IMR-90 (cell line): ENCODE results near the gene ZNF76. TPM values are rescaled to one million over a fixed set of nuclear protein-coding genes. Genes with fewer than 3 reads are reported as not detected.

ENCODE experiments used
- ATAC-seq: fragments of 200-7000 bp; cut with Tn5 transposase; 2 replicates; pipeline ENCODE4 v1.9.1; 2020; ENCODE audit warnings: low read depth, mild to moderate bottlenecking, moderate library complexity
- BruUV-seq: library from RNA; stranded (reverse); fragments of 400-500 nt; replicated peaks from 2 replicates; lab custom pipeline; 2021; lab: Mats Ljungman, UMichigan
- CTCF ChIA-PET: fragments of 300-600 bp; formaldehyde crosslinking; extraction: SDS; loops from one replicate; lab custom pipeline; 2021; ENCODE audit warnings: antibody characterized with exemption; lab: Yijun Ruan, JAX
- POLR2A ChIA-PET: fragments of 300-600 bp; sonication (Branson Sonifier 250); formaldehyde crosslinking; loops from one replicate; lab custom pipeline; 2022; ENCODE audit warnings: antibody characterized with exemption; ENCODE audit not compliant: unreplicated experiment; lab: Charles Lee
- DNase-seq: peaks from one replicate; pipeline ENCODE4 v3.0.0; 2013
- H2AFZ ChIP-seq: replicated peaks from 2 replicates; pipeline ENCODE3; 2013; ENCODE audit warnings: low read length, mild to moderate bottlenecking; ENCODE audit not compliant: poor library complexity
- H2AK5ac ChIP-seq: 2 replicates; pipeline ENCODE4 v1.6.1; 2013; ENCODE audit warnings: low read depth, low read length, inconsistent platforms
- H2AK9ac ChIP-seq: replicated peaks from 2 replicates; pipeline ENCODE3; 2013; ENCODE audit warnings: mild to moderate bottlenecking, low read depth, low read length, moderate library complexity; ENCODE audit not compliant: poor library complexity
- H2BK120ac ChIP-seq: 2 replicates; pipeline ENCODE4 v1.6.1; 2013; ENCODE audit warnings: low read depth, low read length, inconsistent platforms
- H2BK15ac ChIP-seq: 3 replicates; pipeline ENCODE4 v1.6.1; 2013; ENCODE audit warnings: low read depth, low read length, inconsistent platforms
- H2BK20ac ChIP-seq: 2 replicates; pipeline ENCODE4 v1.6.1; 2013; ENCODE audit warnings: low read depth, mild to moderate bottlenecking, inconsistent platforms, low read length, moderate library complexity
- H2BK5ac ChIP-seq: 2 replicates; pipeline ENCODE4 v1.6.1; 2013; ENCODE audit warnings: mild to moderate bottlenecking, low read depth, low read length, inconsistent platforms; ENCODE audit not compliant: poor library complexity, severe bottlenecking
- H3K14ac ChIP-seq: replicated peaks from 2 replicates; pipeline ENCODE4 v1.6.1; 2013; ENCODE audit warnings: low read depth, low read length, inconsistent platforms
- H3K18ac ChIP-seq: 2 replicates; pipeline ENCODE4 v1.6.1; 2013; ENCODE audit warnings: low read depth, low read length, control low read depth
- H3K23ac ChIP-seq: 2 replicates; pipeline ENCODE4 v1.6.1; 2013; ENCODE audit warnings: low read depth, low read length, inconsistent platforms
- H3K27ac ChIP-seq: 2 replicates; pipeline ENCODE4 v1.5.1; 2013; ENCODE audit warnings: mild to moderate bottlenecking, control low read depth, low read length; ENCODE audit not compliant: insufficient read depth
- H3K27me3 ChIP-seq: 2 replicates; pipeline ENCODE4 v1.6.1; 2013; ENCODE audit warnings: low read length; ENCODE audit not compliant: control insufficient read depth, insufficient read depth
- H3K36me3 ChIP-seq: 2 replicates; pipeline ENCODE4 v1.6.1; 2013; ENCODE audit warnings: low read length, mixed read lengths; ENCODE audit not compliant: control insufficient read depth, insufficient read depth
- H3K4ac ChIP-seq: 2 replicates; pipeline ENCODE4 v1.6.1; 2013; ENCODE audit warnings: low read depth, low read length, inconsistent platforms
- H3K4me1 ChIP-seq: 2 replicates; pipeline ENCODE4 v1.6.1; 2013; ENCODE audit warnings: low read length, mixed read lengths; ENCODE audit not compliant: control insufficient read depth, insufficient read depth
- H3K4me2 ChIP-seq: 2 replicates; pipeline ENCODE4 v1.6.1; 2013; ENCODE audit warnings: low read depth, mild to moderate bottlenecking, control low read depth, low read length, moderate library complexity
- H3K4me3 ChIP-seq: 2 replicates; pipeline ENCODE4 v1.5.1; 2013; ENCODE audit warnings: low read depth, mild to moderate bottlenecking, control low read depth, low read length, moderate library complexity; ENCODE audit not compliant: insufficient read depth
- H3K56ac ChIP-seq: 2 replicates; pipeline ENCODE4 v1.6.1; 2013; ENCODE audit warnings: low read length, inconsistent platforms; ENCODE audit not compliant: insufficient read depth; ENCODE audit errors: extremely low read depth
- H3K79me1 ChIP-seq, 2 experiments: 2 replicates each; pipeline ENCODE4 v1.6.1; 2013; ENCODE audit warnings: low read length in 2 of 2, inconsistent platforms in 1 of 2, low read depth in 1 of 2
- H3K9ac ChIP-seq: 2 replicates; pipeline ENCODE4 v1.6.1; 2013; ENCODE audit warnings: low read depth, low read length, control low read depth
- H3K9me1 ChIP-seq: 2 replicates; pipeline ENCODE4 v1.6.1; 2013; ENCODE audit warnings: low read length, inconsistent platforms; ENCODE audit not compliant: insufficient read depth
- H3K9me3 ChIP-seq: 2 replicates; pipeline ENCODE4 v1.6.1; 2013; ENCODE audit warnings: low read length; ENCODE audit not compliant: control insufficient read depth, insufficient read depth
- H4K20me1 ChIP-seq: 2 replicates; pipeline ENCODE4 v1.6.1; 2013; ENCODE audit warnings: low read length, inconsistent platforms; ENCODE audit not compliant: insufficient read depth
- H4K5ac ChIP-seq: 2 replicates; pipeline ENCODE4 v1.6.1; 2013; ENCODE audit warnings: mild to moderate bottlenecking, low read depth, low read length, control low read depth
- H4K8ac ChIP-seq, 2 experiments: 2 replicates each; pipeline ENCODE4 v1.6.1; 2013; ENCODE audit warnings: low read depth in 2 of 2, low read length in 2 of 2, control low read depth in 1 of 2, inconsistent platforms in 1 of 2
- H4K91ac ChIP-seq: 2 replicates; pipeline ENCODE4 v1.6.1; 2013; ENCODE audit warnings: low read depth, low read length, inconsistent platforms; ENCODE audit not compliant: insufficient read depth
- CEBPB ChIP-seq: IDR thresholded peaks from 2 replicates; pipeline ENCODE4 v1.6.1; 2012; ENCODE audit warnings: low read depth, low read length, improper control_type of control experiment
- CHD1 ChIP-seq: IDR thresholded peaks from 2 replicates; pipeline ENCODE4 v1.6.1; 2012; ENCODE audit warnings: low read depth, low read length, improper control_type of control experiment
- CTCF ChIP-seq: conservative IDR thresholded peaks from 2 replicates; pipeline ENCODE4 v1.5.1; 2012; ENCODE audit warnings: mild to moderate bottlenecking, low read depth, low read length, improper control_type of control experiment
- FOS ChIP-seq: fragments of 150-350 bp; IDR thresholded peaks from 2 replicates; pipeline ENCODE4 v1.6.1; 2016; ENCODE audit warnings: low read depth, low read length
- NFE2L2 ChIP-seq: fragments of 150-350 bp; IDR thresholded peaks from 2 replicates; pipeline ENCODE4 v1.6.1; 2016; ENCODE audit warnings: low read depth, mild to moderate bottlenecking, low read length
- SMC3 ChIP-seq: fragments of 150-350 bp; IDR thresholded peaks from 2 replicates; pipeline ENCODE4 v1.6.1; 2016; ENCODE audit warnings: low read depth, mild to moderate bottlenecking, antibody characterized with exemption, low read length, moderate library complexity
- USF2 ChIP-seq: fragments of 150-350 bp; IDR thresholded peaks from 2 replicates; pipeline ENCODE4 v1.6.1; 2017; ENCODE audit warnings: mild to moderate bottlenecking, antibody characterized with exemption, low read length, low read depth
- dilution Hi-C: fragments of 300-500 bp; cut with HindIII; formaldehyde crosslinking; loops from one replicate; pipeline ENCODE4 v1.14.3; 2018; ENCODE audit warnings: low sequenced_read_pairs; ENCODE audit not compliant: unreplicated experiment
- in situ Hi-C: fragments of 300-500 bp; cut with MboI; formaldehyde crosslinking; loops from 3 replicates; pipeline ENCODE4 v1.14.3; 2019; ENCODE audit warnings: low sequenced_read_pairs, inconsistent platforms, mixed read lengths
- intact Hi-C: fragments of 100-400 bp; cut with micrococcal nuclease; formaldehyde crosslinking; loops from 2 replicates; pipeline ENCODE4 v1.10.0; 2022
- polyA plus RNA-seq, 3 experiments: library from polyadenylated mRNA; depleted of rRNA; stranded (reverse); fragments of >200 nt; gene quantifications; 2 replicates each; pipeline ENCODE4 v1.2.3, GENCODE V29; 2012; ENCODE audit warnings: low replicate concordance in 1 of 3
- total RNA-seq: library from RNA; depleted of rRNA; stranded (reverse); fragments of >200 nt; gene quantifications from 2 replicates; pipeline ENCODE4 v1.2.3, GENCODE V29; 2012
- TF ChIP-seq, protein P1 (sequence below): fragments of 150-350 bp; IDR thresholded peaks from 2 replicates; pipeline ENCODE4 v1.6.1; 2016; ENCODE audit warnings: low read depth, mild to moderate bottlenecking, low read length, moderate library complexity, borderline replicate concordance

The ZNF76 gene
- total and polyA plus RNA-seq, 2 of the 4 experiments (the other 2 are of a cell fraction) = 19.9 to 21.1 TPM

GRCh38 chr6:35300848-35301247, 41.3 kb downstream of the ZNF76 start:
- POLR2A ChIA-PET = no interaction called here
- in situ Hi-C loops = loop anchor here (25.0 kb wide), 1 partner anchor 436 kb away; the partner anchor contains the start of gene ARMC12

More at GRCh38 chr6:35300848-35301247, 41.3 kb downstream of the ZNF76 start:
- Histone ChIP-seq H2AK5ac (no peak overlapping the region), H3K4me1 (peaks cover 7% of the 10 kb centered on the region), H4K8ac (no peak overlapping the region), H3K4ac (no peak overlapping the region), H3K9me3 (no peaks in the 10 kb centered on the region), H3K23ac (no peak overlapping the region), H2BK120ac (no peak overlapping the region), H3K56ac (no peak overlapping the region), H3K4me3 (no peak overlapping the region), H3K14ac (no peak overlapping the region), H3K27ac (no peak overlapping the region), H4K91ac (no peak overlapping the region), H3K9ac (no peak overlapping the region), H3K27me3 (no peaks in the 10 kb centered on the region), H2AK9ac (no peak overlapping the region), H2BK5ac (no peak overlapping the region), H3K18ac (no peak overlapping the region), H4K20me1 (no peaks in the 10 kb centered on the region), H3K36me3 (peaks cover 4% of the 10 kb centered on the region; the same call in 1 of the 2 replicates), H4K5ac (no peak overlapping the region), H3K79me1 (no peaks in the 10 kb centered on the region), H2BK15ac (no peak overlapping the region), H2AFZ (no peak overlapping the region), H3K9me1 (peaks cover 4% of the 10 kb centered on the region; the same call in 1 of the 2 replicates), H2BK20ac (no peak overlapping the region), H3K4me2 (no peak overlapping the region)
- TF ChIP-seq, protein P1, sequence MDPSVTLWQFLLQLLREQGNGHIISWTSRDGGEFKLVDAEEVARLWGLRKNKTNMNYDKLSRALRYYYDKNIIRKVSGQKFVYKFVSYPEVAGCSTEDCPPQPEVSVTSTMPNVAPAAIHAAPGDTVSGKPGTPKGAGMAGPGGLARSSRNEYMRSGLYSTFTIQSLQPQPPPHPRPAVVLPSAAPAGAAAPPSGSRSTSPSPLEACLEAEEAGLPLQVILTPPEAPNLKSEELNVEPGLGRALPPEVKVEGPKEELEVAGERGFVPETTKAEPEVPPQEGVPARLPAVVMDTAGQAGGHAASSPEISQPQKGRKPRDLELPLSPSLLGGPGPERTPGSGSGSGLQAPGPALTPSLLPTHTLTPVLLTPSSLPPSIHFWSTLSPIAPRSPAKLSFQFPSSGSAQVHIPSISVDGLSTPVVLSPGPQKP = no peak
- TF ChIP-seq CHD1 (no peak), NFE2L2 (no peak), CTCF (no peak), CEBPB (no peak), FOS (no peak), SMC3 (no peak), USF2 (no peak)
- intact Hi-C loops (no loop called here), dilution Hi-C loops (no loop called here)
- DNase-seq = no peak
- ATAC-seq = no peak
- no TSS peak for BruUV-seq
- CTCF ChIA-PET = no interaction called here
